HEK293 (cell line): ENCODE results near the gene P2RX7.

Experiments used
- CTCF ChIA-PET: fragments of 350-600 bp; formaldehyde crosslinking; extraction: SDS; loops from one replicate; lab custom pipeline; 2021; ENCODE audit warnings: antibody characterized with exemption; lab: Yijun Ruan, JAX
- POLR2A ChIA-PET: fragments of 300-600 bp; formaldehyde crosslinking; extraction: SDS; loops from one replicate; lab custom pipeline; 2020; ENCODE audit warnings: antibody characterized with exemption, inconsistent platforms; lab: Yijun Ruan, JAX
- H3K27ac ChIP-seq: fragments of 200-500 bp; sonication (Bioruptor generic); 2 replicates; pipeline ENCODE4 v1.5.1; 2014; ENCODE audit warnings: low read depth, low read length, control low read depth, inconsistent platforms; ENCODE audit errors: extremely low read depth
- H3K36me3 ChIP-seq, 2 experiments: fragments of 200-500 bp in 1 of 2; sonication (Bioruptor generic) in 1 of 2; 1 replicate in 1 of 2; 2 replicates in 1 of 2; pipeline ENCODE4 v1.5.1; 2014 to 2017; ENCODE audit warnings: inconsistent platforms in 2 of 2, low read length in 2 of 2; ENCODE audit not compliant: control insufficient read depth in 2 of 2, insufficient read depth in 1 of 2
- H3K4me1 ChIP-seq: fragments of 200-500 bp; sonication (Bioruptor generic); 2 replicates; pipeline ENCODE4 v1.5.1; 2014; ENCODE audit warnings: mild to moderate bottlenecking, low read length, inconsistent platforms; ENCODE audit not compliant: control insufficient read depth, insufficient read depth
- H3K4me3 ChIP-seq: 2 replicates; pipeline ENCODE4 v1.5.1; 2011; ENCODE audit warnings: low read depth, mild to moderate bottlenecking, control low read depth, low read length, moderate library complexity
- H3K9me3 ChIP-seq: fragments of 200-500 bp; sonication (Bioruptor generic); 2 replicates; pipeline ENCODE4 v1.5.1; 2014; ENCODE audit warnings: low read depth, low read length, inconsistent platforms; ENCODE audit not compliant: control insufficient read depth, insufficient read depth
- GLI2 ChIP-seq: fragments of 450-650 bp; formaldehyde crosslinking; IDR thresholded peaks from 2 replicates; pipeline ENCODE4; 2017; ENCODE audit warnings: missing biosample characterization, missing genetic modification characterization, low read depth, borderline replicate concordance
- KLF10 ChIP-seq: fragments of 450-650 bp; IDR thresholded peaks from 2 replicates; pipeline ENCODE4 v1.5.1; 2018; ENCODE audit warnings: missing biosample characterization, mild to moderate bottlenecking, missing genetic modification characterization
- OSR2 ChIP-seq: fragments of 450-650 bp; formaldehyde crosslinking; IDR thresholded peaks from 2 replicates; pipeline ENCODE4 v1.5.1; 2016; ENCODE audit warnings: missing biosample characterization, missing genetic modification characterization
- PRDM1 ChIP-seq: fragments of 450-650 bp; formaldehyde crosslinking; IDR thresholded peaks from 2 replicates; pipeline ENCODE4; 2016; ENCODE audit warnings: missing biosample characterization, missing genetic modification characterization
- SCRT1 ChIP-seq: fragments of 450-650 bp; formaldehyde crosslinking; IDR thresholded peaks from 2 replicates; pipeline ENCODE4 v1.5.1; 2016; ENCODE audit warnings: missing biosample characterization, missing genetic modification characterization, borderline replicate concordance
- TRIM28 ChIP-seq: IDR thresholded peaks from 2 replicates; pipeline ENCODE4 v1.6.1; 2011; ENCODE audit warnings: low read length, control low read depth, borderline replicate concordance
- ZBTB1 ChIP-seq: fragments of 450-650 bp; formaldehyde crosslinking; IDR thresholded peaks from 2 replicates; pipeline ENCODE4 v1.5.1; 2016; ENCODE audit warnings: missing biosample characterization, missing genetic modification characterization
- ZBTB7A ChIP-seq: fragments of 450-650 bp; formaldehyde crosslinking; IDR thresholded peaks from 2 replicates; pipeline ENCODE4 v1.5.1; 2016; ENCODE audit warnings: low read depth, missing biosample characterization, missing genetic modification characterization
- ZFP3 ChIP-seq: fragments of 450-650 bp; formaldehyde crosslinking; IDR thresholded peaks from 2 replicates; pipeline ENCODE4 v1.5.1; 2016; ENCODE audit warnings: low read depth, missing biosample characterization, missing genetic modification characterization
- ZNF133 ChIP-seq: fragments of 450-650 bp; formaldehyde crosslinking; IDR thresholded peaks from 2 replicates; pipeline ENCODE4 v1.5.1; 2016; ENCODE audit warnings: missing biosample characterization, missing genetic modification characterization
- ZNF140 ChIP-seq: fragments of 450-650 bp; formaldehyde crosslinking; IDR thresholded peaks from 2 replicates; pipeline ENCODE4 v1.5.1; 2016; ENCODE audit warnings: missing biosample characterization, missing genetic modification characterization
- ZNF16 ChIP-seq: fragments of 450-650 bp; formaldehyde crosslinking; IDR thresholded peaks from 2 replicates; pipeline ENCODE4 v1.5.1; 2016; ENCODE audit warnings: low read depth, missing biosample characterization, missing genetic modification characterization
- ZNF214 ChIP-seq: fragments of 450-650 bp; formaldehyde crosslinking; IDR thresholded peaks from 2 replicates; pipeline ENCODE4 v1.5.1; 2017; ENCODE audit warnings: missing biosample characterization, mild to moderate bottlenecking, missing genetic modification characterization, borderline replicate concordance
- ZNF311 ChIP-seq: fragments of 450-650 bp; formaldehyde crosslinking; IDR thresholded peaks from 2 replicates; pipeline ENCODE4 v1.5.1; 2017; ENCODE audit warnings: missing biosample characterization, missing genetic modification characterization, borderline replicate concordance
- ZNF473 ChIP-seq: fragments of 450-650 bp; formaldehyde crosslinking; IDR thresholded peaks from 2 replicates; pipeline ENCODE4 v1.5.1; 2017; ENCODE audit warnings: missing biosample characterization, missing genetic modification characterization
- ZNF510 ChIP-seq: fragments of 450-650 bp; formaldehyde crosslinking; IDR thresholded peaks from 2 replicates; pipeline ENCODE4 v1.5.1; 2018; ENCODE audit warnings: mild to moderate bottlenecking, missing genetic modification characterization, missing biosample characterization; ENCODE audit not compliant: insufficient replicate concordance
- ZNF530 ChIP-seq: fragments of 450-650 bp; formaldehyde crosslinking; IDR thresholded peaks from 2 replicates; pipeline ENCODE4 v1.5.1; 2016; ENCODE audit warnings: low read depth, missing biosample characterization, missing genetic modification characterization
- ZNF558 ChIP-seq: fragments of 450-650 bp; formaldehyde crosslinking; IDR thresholded peaks from 2 replicates; pipeline ENCODE4 v1.5.1; 2016; ENCODE audit warnings: missing biosample characterization, missing genetic modification characterization
- ZNF654 ChIP-seq: fragments of 450-650 bp; formaldehyde crosslinking; IDR thresholded peaks from 2 replicates; pipeline ENCODE4 v1.5.1; 2016; ENCODE audit warnings: low read depth, missing biosample characterization, missing genetic modification characterization
- ZNF660 ChIP-seq: fragments of 450-650 bp; IDR thresholded peaks from 2 replicates; pipeline ENCODE4 v1.5.1; 2018; ENCODE audit warnings: missing biosample characterization, mild to moderate bottlenecking, missing genetic modification characterization
- ZNF747 ChIP-seq: fragments of 450-650 bp; formaldehyde crosslinking; IDR thresholded peaks from 2 replicates; pipeline ENCODE4 v1.5.1; 2016; ENCODE audit warnings: missing biosample characterization, missing genetic modification characterization
- ZNF837 ChIP-seq: fragments of 450-650 bp; formaldehyde crosslinking; IDR thresholded peaks from 2 replicates; pipeline ENCODE4 v1.5.1; 2016; ENCODE audit warnings: missing biosample characterization, missing genetic modification characterization
- TF ChIP-seq, protein P1 (sequence below): fragments of 450-650 bp; formaldehyde crosslinking; IDR thresholded peaks from 2 replicates; pipeline ENCODE4 v1.5.1; 2016; ENCODE audit warnings: missing biosample characterization, missing genetic modification characterization
- TF ChIP-seq, protein P2 (sequence below): fragments of 450-650 bp; IDR thresholded peaks from 2 replicates; pipeline ENCODE4 v1.5.1; 2018; ENCODE audit warnings: missing biosample characterization, missing genetic modification characterization
- TF ChIP-seq, protein P3 (sequence below): fragments of 450-650 bp; formaldehyde crosslinking; IDR thresholded peaks from 2 replicates; pipeline ENCODE4 v1.5.1; 2016; ENCODE audit warnings: missing biosample characterization, missing genetic modification characterization
- TF ChIP-seq, protein P4 (sequence below): fragments of 450-650 bp; formaldehyde crosslinking; IDR thresholded peaks from 2 replicates; pipeline ENCODE4 v1.5.1; 2016; ENCODE audit warnings: missing biosample characterization, missing genetic modification characterization

Gene P2RX7

DNA sequence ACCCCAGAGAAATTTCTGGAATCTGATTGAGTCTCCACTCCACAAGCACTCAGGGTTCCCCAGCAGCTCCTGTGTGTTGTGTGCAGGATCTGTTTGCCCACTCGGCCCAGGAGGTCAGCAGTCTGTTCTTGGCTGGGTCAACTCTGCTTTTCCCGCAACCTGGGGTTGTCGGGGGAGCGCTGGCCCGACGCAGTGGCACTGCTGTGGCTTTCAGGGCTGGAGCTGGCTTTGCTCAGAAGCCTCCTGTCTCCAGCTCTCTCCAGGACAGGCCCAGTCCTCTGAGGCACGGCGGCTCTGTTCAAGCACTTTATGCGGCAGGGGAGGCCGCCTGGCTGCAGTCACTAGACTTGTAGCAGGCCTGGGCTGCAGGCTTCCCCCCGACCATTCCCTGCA, 100.9 kb downstream of the P2RX7 start:
- Histone ChIP-seq H3K4me1 (no peaks in the 10 kb centered on the region), H3K27ac (no peak overlapping the region), H3K9me3 (no peaks in the 10 kb centered on the region)
- TF ChIP-seq ZNF214 (tag by site-specific recombination) (no peak), ZNF140 (no peak), PRDM1 (no peak), ZNF747 (tag by site-specific recombination) (no peak), ZNF837 (no peak), ZNF660 (no peak), GLI2 (tag by site-specific recombination) (no peak), OSR2 (tag by site-specific recombination) (no peak)
- TF ChIP-seq, all 188 proteins: peak for 0
- Histone ChIP-seq H3K4me3 (no peak overlapping the region), H3K36me3 (peaks cover 8 to 59% of the 10 kb centered on the region in 2 experiments; a peak in 2 of 3 replicates)
- ChIA-PET CTCF (interaction anchor here (0.7 kb wide), 1 partner anchor 926 kb away, joined by 3 read pairs; no protein-coding TSS in a partner anchor), POLR2A (no interaction called here)

DNA sequence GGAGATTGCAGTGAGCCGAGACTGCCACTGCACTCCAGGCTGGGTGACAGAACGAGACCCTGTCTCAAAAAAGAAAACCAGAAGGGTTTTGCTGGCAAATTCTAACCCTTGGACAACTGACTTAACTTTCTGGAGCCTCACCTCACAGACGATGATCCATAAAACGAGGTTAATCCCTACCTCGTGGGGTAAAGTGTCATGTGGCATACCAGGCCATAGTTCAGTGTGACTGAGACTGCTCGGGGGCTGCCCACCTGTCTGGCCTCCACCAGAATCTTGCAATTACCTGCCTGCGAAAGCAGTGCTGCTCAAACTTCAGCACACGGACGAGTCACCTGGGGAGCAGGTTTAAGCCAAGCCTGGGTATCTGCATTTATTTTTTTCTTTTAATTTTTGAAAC, 104.1 kb downstream of the P2RX7 start:
- Histone ChIP-seq H3K4me1 (no peaks in the 10 kb centered on the region), H3K27ac (no peak overlapping the region), H3K9me3 (no peaks in the 10 kb centered on the region), H3K36me3 (peaks cover 8 to 56% of the 10 kb centered on the region in 2 experiments; a peak in 2 of 3 replicates), H3K4me3 (no peak overlapping the region)
- TF ChIP-seq ZNF473 (tag by site-specific recombination), result no peak
- TF ChIP-seq ZNF311 (tag by site-specific recombination), result no peak
- TF ChIP-seq TRIM28, result no peak
- no peak for TF ChIP-seq ZBTB1 (tag by site-specific recombination)
- TF ChIP-seq OSR2 (tag by site-specific recombination), result no peak
- TF ChIP-seq, all 188 proteins: peak for 0
- CTCF ChIA-PET, result no interaction called here
- POLR2A ChIA-PET, result no interaction called here

DNA sequence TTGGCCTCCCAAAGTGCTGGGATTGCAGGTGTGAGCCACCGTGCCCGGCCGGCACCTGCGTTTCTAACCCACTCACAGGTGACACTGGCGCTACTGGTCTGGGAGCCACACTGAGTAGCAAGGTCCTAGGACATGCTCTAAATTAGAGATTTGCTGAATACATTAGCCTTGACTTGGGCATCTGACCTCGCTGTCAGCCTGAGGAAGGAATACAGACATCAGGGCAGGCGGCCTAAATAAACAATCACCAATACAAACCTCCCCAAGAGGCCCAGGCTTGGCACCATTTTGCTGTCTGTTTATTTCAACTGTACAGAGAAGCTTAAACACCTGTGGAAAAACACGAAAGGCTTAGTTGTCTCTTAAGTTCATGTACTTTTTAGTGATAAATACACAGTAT, 104.7 kb downstream of the P2RX7 start:
- peaks cover 8 to 51% of the 10 kb centered on the region in 2 experiments; a peak in 2 of 3 replicates for H3K36me3 ChIP-seq
- no peaks in the 10 kb centered on the region for H3K4me1 ChIP-seq
- ChIA-PET CTCF (interaction anchor here (0.6 to 1.8 kb wide), 4 partner anchors 12 to 214 kb away, joined by 3 to 5 read pairs (median 4); no protein-coding TSS in a partner anchor), POLR2A (no interaction called here)
- TF ChIP-seq ZNF660 (no peak), ZNF133 (tag by site-specific recombination) (no peak), ZNF510 (no peak), SCRT1 (tag by site-specific recombination) (no peak), KLF10 (tag by site-specific recombination) (no peak), ZBTB7A (tag by site-specific recombination) (no peak), ZNF16 (tag by site-specific recombination) (no peak), ZNF530 (tag by site-specific recombination) (no peak), PRDM1 (no peak), ZNF558 (tag by site-specific recombination) (no peak), ZFP3 (tag by site-specific recombination) (no peak), ZNF654 (no peak)
- TF ChIP-seq, protein P1, sequence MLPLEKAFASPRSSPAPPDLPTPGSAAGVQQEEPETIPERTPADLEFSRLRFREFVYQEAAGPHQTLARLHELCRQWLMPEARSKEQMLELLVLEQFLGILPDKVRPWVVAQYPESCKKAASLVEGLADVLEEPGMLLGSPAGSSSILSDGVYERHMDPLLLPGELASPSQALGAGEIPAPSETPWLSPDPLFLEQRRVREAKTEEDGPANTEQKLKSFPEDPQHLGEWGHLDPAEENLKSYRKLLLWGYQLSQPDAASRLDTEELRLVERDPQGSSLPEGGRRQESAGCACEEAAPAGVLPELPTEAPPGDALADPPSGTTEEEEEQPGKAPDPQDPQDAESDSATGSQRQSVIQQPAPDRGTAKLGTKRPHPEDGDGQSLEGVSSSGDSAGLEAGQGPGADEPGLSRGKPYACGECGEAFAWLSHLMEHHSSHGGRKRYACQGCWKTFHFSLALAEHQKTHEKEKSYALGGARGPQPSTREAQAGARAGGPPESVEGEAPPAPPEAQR, result no peak
- TF ChIP-seq, protein P2, sequence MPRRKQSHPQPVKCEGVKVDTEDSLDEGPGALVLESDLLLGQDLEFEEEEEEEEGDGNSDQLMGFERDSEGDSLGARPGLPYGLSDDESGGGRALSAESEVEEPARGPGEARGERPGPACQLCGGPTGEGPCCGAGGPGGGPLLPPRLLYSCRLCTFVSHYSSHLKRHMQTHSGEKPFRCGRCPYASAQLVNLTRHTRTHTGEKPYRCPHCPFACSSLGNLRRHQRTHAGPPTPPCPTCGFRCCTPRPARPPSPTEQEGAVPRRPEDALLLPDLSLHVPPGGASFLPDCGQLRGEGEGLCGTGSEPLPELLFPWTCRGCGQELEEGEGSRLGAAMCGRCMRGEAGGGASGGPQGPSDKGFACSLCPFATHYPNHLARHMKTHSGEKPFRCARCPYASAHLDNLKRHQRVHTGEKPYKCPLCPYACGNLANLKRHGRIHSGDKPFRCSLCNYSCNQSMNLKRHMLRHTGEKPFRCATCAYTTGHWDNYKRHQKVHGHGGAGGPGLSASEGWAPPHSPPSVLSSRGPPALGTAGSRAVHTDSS (tag by site-specific recombination), result no peak
- TF ChIP-seq, protein P3, sequence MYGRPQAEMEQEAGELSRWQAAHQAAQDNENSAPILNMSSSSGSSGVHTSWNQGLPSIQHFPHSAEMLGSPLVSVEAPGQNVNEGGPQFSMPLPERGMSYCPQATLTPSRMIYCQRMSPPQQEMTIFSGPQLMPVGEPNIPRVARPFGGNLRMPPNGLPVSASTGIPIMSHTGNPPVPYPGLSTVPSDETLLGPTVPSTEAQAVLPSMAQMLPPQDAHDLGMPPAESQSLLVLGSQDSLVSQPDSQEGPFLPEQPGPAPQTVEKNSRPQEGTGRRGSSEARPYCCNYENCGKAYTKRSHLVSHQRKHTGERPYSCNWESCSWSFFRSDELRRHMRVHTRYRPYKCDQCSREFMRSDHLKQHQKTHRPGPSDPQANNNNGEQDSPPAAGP (tag by site-specific recombination), result no peak
- TF ChIP-seq, protein P4, sequence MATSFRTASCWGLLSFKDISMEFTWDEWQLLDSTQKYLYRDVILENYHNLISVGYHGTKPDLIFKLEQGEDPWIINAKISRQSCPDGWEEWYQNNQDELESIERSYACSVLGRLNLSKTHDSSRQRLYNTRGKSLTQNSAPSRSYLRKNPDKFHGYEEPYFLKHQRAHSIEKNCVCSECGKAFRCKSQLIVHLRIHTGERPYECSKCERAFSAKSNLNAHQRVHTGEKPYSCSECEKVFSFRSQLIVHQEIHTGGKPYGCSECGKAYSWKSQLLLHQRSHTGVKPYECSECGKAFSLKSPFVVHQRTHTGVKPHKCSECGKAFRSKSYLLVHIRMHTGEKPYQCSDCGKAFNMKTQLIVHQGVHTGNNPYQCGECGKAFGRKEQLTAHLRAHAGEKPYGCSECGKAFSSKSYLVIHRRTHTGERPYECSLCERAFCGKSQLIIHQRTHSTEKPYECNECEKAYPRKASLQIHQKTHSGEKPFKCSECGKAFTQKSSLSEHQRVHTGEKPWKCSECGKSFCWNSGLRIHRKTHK, result no peak
- H3K9me3 ChIP-seq, result no peaks in the 10 kb centered on the region
- no peak overlapping the region for H3K27ac ChIP-seq
- H3K4me3 ChIP-seq, result no peak overlapping the region
